GM12878 (cell line): Measurements from ENCODE around the gene PAX4. TPM values are rescaled to one million over a fixed set of nuclear protein-coding genes. Genes with fewer than 3 reads are reported as not detected.

Experiments
- ATAC-seq: fragments of 200-7000 bp; cut with Tn5 transposase; 3 replicates; pipeline ENCODE4 v1.9.1; 2020; ENCODE audit warnings: mild to moderate bottlenecking, moderate library complexity
- BruUV-seq: library from RNA; stranded (reverse); fragments of 400-500 nt; replicated peaks from 2 replicates; lab custom pipeline; 2021; lab: Mats Ljungman, UMichigan
- CTCF ChIA-PET: fragments of 300-600 bp; sonication (Branson Sonifier 250); formaldehyde crosslinking; extraction: SDS; loops from one replicate; lab custom pipeline; 2021; ENCODE audit warnings: inconsistent platforms; lab: Yijun Ruan, JAX
- POLR2A ChIA-PET: fragments of 350-600 bp; formaldehyde crosslinking; extraction: SDS; loops from one replicate; lab custom pipeline; 2021; ENCODE audit warnings: inconsistent platforms; lab: Charles Lee
- RAD21 ChIA-PET: fragments of 300-600 bp; sonication (Branson Sonifier 250); formaldehyde crosslinking; loops from one replicate; lab custom pipeline; 2023; ENCODE audit warnings: antibody characterized with exemption; ENCODE audit not compliant: unreplicated experiment; lab: Charles Lee
- SMC1A ChIA-PET: fragments of 300-600 bp; sonication (Branson Sonifier 250); formaldehyde crosslinking; loops from one replicate; lab custom pipeline; 2023; ENCODE audit not compliant: unreplicated experiment, uncharacterized antibody; lab: Charles Lee
- DNase-seq: peaks from one replicate; pipeline ENCODE4 v3.0.0-alpha.2; 2011; ENCODE audit warnings: low read depth, low spot score
- FAIRE-seq: peaks from 3 replicates; lab custom pipeline; 2011; peaks lifted over from hg19 to GRCh38; lab: Jason Lieb, UNC
- H2AFZ ChIP-seq: 2 replicates; pipeline ENCODE4 v1.6.0; 2011; ENCODE audit warnings: low read depth, low read length, control low read depth; ENCODE audit not compliant: control insufficient read depth
- H3K27ac ChIP-seq: 2 replicates; pipeline ENCODE4 v1.5.1; 2011; ENCODE audit warnings: control low read depth; ENCODE audit not compliant: control insufficient read depth, insufficient read depth
- H3K27me3 ChIP-seq, 2 experiments: replicated peaks in 1 of 2; 2 replicates each; pipeline versions ENCODE4 v1.6.0 to v1.6.1; 2011; ENCODE audit warnings: low read length in 1 of 2; ENCODE audit not compliant: control insufficient read depth in 2 of 2, insufficient read depth in 2 of 2
- H3K36me3 ChIP-seq, 2 experiments: 2 replicates each; pipeline ENCODE4 v1.5.1; 2011; ENCODE audit warnings: low read length in 1 of 2; ENCODE audit not compliant: control insufficient read depth in 2 of 2, insufficient read depth in 2 of 2
- H3K4me1 ChIP-seq: 2 replicates; pipeline ENCODE4 v1.6.1; 2011; ENCODE audit warnings: mild to moderate bottlenecking, low read length, moderate library complexity, mixed read lengths; ENCODE audit not compliant: control insufficient read depth, insufficient read depth
- H3K4me2 ChIP-seq: 2 replicates; pipeline ENCODE4 v1.6.0; 2011; ENCODE audit warnings: control low read depth; ENCODE audit not compliant: control insufficient read depth, insufficient read depth
- H3K4me3 ChIP-seq: fragments of 200-600 bp; sonication (generic); 2 replicates; pipeline ENCODE4 v1.5.1; 2016
- H3K79me2 ChIP-seq: 2 replicates; pipeline ENCODE4 v1.6.0; 2011; ENCODE audit warnings: low read length; ENCODE audit not compliant: control insufficient read depth, insufficient read depth
- H3K9ac ChIP-seq: 2 replicates; pipeline ENCODE4 v1.8.0; 2011; ENCODE audit warnings: low read length, control low read depth, mixed read lengths; ENCODE audit not compliant: control insufficient read depth, insufficient read depth
- H3K9me3 ChIP-seq: replicated peaks from 3 replicates; pipeline ENCODE4 v1.5.1; 2011; ENCODE audit warnings: mild to moderate bottlenecking, low read length; ENCODE audit not compliant: control insufficient read depth, insufficient read depth
- H4K20me1 ChIP-seq: 2 replicates; pipeline ENCODE4 v1.6.0; 2011; ENCODE audit not compliant: control insufficient read depth, insufficient read depth
- ASH2L ChIP-seq: fragments of 300-600, 200-600 bp; sonication (generic); IDR thresholded peaks from 2 replicates; pipeline ENCODE4 v1.6.1; 2017; ENCODE audit warnings: low read depth, mild to moderate bottlenecking, borderline replicate concordance
- CBX5 ChIP-seq: sonication (generic); IDR thresholded peaks from 2 replicates; pipeline ENCODE4 v1.6.1; 2016; ENCODE audit warnings: low read depth, moderate library complexity, mild to moderate bottlenecking, inconsistent platforms
- CEBPB ChIP-seq, 2 experiments: fragments of 150-350 bp in 1 of 2; IDR thresholded peaks; 2 replicates each; pipeline ENCODE4 v1.6.1; 2012 to 2014; ENCODE audit warnings: low read depth in 2 of 2, low read length in 2 of 2, borderline replicate concordance in 1 of 2, inconsistent platforms in 1 of 2
- CREB1 ChIP-seq: IDR thresholded peaks from 2 replicates; pipeline ENCODE4 v1.6.1; 2012; ENCODE audit warnings: low read depth, mild to moderate bottlenecking, inconsistent platforms
- PAX8 ChIP-seq: fragments of 450-650 bp; IDR thresholded peaks from 2 replicates; pipeline ENCODE4 v1.6.1; 2017; ENCODE audit warnings: mild to moderate bottlenecking, moderate library complexity
- SMARCA5 ChIP-seq: fragments of 450-650 bp; IDR thresholded peaks from 2 replicates; pipeline ENCODE4 v1.6.1; 2017; ENCODE audit warnings: mild to moderate bottlenecking
- SPI1 ChIP-seq: IDR thresholded peaks from 2 replicates; pipeline ENCODE4 v1.6.1; 2011; ENCODE audit warnings: low read depth, mild to moderate bottlenecking, low read length, moderate library complexity, borderline replicate concordance; ENCODE audit not compliant: insufficient read depth
- USF2 ChIP-seq: IDR thresholded peaks from 2 replicates; pipeline ENCODE4 v1.6.1; 2011; ENCODE audit warnings: low read depth, low read length, improper control_type of control experiment, borderline replicate concordance
- ZNF384 ChIP-seq: IDR thresholded peaks from 2 replicates; pipeline ENCODE4 v1.6.1; 2012; ENCODE audit warnings: low read depth, mild to moderate bottlenecking, low read length, improper control_type of control experiment, borderline replicate concordance
- WGBS: methylation state at CpG from one replicate; pipeline ENCODE4 v1.1.6; 2016; ENCODE audit warnings: low lambda C conversion rate; ENCODE audit not compliant: insufficient replicate concordance, insufficient coverage; ENCODE audit errors: missing lambda C conversion rate; 5-methylcytosine and 5-hydroxymethylcytosine counted together
- in situ Hi-C: fragments of 300-500 bp; cut with MboI; formaldehyde crosslinking; loops from 9 replicates; pipeline ENCODE4 v1.14.3; 2018; ENCODE audit warnings: mixed read lengths
- intact Hi-C: fragments of 100-400 bp; cut with micrococcal nuclease; formaldehyde crosslinking; loops from one replicate; pipeline ENCODE4 v1.14.2; 2022; ENCODE audit not compliant: unreplicated experiment
- polyA plus RNA-seq, 11 experiments: library from polyadenylated mRNA; depleted of rRNA in 4 of 11; unstranded in 6 of 11; stranded (reverse) in 5 of 11; fragments of >200 nt; fragmentation: Nextera tagmentation in 4 of 11; fragmentation: Illumina TruSeq in 1 of 11; extraction: Ambion mirVana in 4 of 11; extraction: Trizol in 1 of 11; gene quantifications; 1 replicate in 1 of 11; 2 replicates in 10 of 11; pipeline versions ENCODE4 v1.2.1 to v1.2.3, GENCODE V29; 2011 to 2016; ENCODE audit warnings: inconsistent platforms in 2 of 11, missing spikeins in 2 of 11, low read depth in 1 of 11
- total RNA-seq, 4 experiments: library from RNA; depleted of rRNA in 3 of 4; stranded (reverse); fragments of >200 nt in 3 of 4; fragmentation: Illumina TruSeq in 1 of 4; extraction: Trizol in 1 of 4; gene quantifications; 2 replicates each; pipeline versions ENCODE4 v1.2.1 to v1.2.3, GENCODE V29; 2013 to 2021
- TF ChIP-seq, protein P1 (sequence below): fragments of 450-650 bp; IDR thresholded peaks from 2 replicates; pipeline ENCODE4 v1.6.1; 2017; ENCODE audit warnings: mild to moderate bottlenecking, low read depth, inconsistent platforms; ENCODE audit not compliant: poor library complexity, severe bottlenecking

The PAX4 gene
- total and polyA plus RNA-seq, 10 of the 15 experiments (the other 5 are each of a cell fraction or from before 2014, with no cell fraction given): 0.27 TPM; not detected in 9

DNA sequence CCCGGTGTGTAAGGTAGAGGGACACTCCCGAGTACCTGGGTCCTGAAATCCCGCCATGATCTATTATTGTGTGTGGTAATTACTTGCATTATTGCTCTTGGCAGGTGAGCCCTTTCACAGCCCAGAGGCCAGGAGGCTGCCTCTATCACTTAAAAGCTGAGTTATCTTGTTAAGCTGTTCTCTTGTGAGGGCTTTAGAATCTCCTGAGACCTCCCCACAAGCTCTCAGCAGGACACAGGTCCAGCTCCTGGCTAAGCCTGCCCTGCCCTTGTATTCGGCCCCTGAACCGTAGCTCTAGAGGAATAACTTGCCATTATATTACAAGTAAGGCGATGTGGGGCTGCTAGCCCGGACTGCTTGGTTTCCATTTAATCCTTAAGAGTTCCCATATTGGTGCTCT, 48.0 kb upstream of the PAX4 start (continued):
- TF ChIP-seq, protein P1, sequence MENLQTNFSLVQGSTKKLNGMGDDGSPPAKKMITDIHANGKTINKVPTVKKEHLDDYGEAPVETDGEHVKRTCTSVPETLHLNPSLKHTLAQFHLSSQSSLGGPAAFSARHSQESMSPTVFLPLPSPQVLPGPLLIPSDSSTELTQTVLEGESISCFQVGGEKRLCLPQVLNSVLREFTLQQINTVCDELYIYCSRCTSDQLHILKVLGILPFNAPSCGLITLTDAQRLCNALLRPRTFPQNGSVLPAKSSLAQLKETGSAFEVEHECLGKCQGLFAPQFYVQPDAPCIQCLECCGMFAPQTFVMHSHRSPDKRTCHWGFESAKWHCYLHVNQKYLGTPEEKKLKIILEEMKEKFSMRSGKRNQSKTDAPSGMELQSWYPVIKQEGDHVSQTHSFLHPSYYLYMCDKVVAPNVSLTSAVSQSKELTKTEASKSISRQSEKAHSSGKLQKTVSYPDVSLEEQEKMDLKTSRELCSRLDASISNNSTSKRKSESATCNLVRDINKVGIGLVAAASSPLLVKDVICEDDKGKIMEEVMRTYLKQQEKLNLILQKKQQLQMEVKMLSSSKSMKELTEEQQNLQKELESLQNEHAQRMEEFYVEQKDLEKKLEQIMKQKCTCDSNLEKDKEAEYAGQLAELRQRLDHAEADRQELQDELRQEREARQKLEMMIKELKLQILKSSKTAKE: no peak
- TF ChIP-seq SMARCA5 (no peak), PAX8 (no peak), ASH2L (no peak)

- POLR2A ChIA-PET: no interaction called here
- H3K4me1 ChIP-seq: peaks cover 8% of the 10 kb centered on the region
- H3K4me2 ChIP-seq: peak overlapping the region; percentile 12; the same call in 1 of the 2 replicates
- H3K4me3 ChIP-seq: no peak overlapping the region
- intact Hi-C loops (no loop called here), in situ Hi-C loops (no loop called here)
- FAIRE-seq (no peak), ATAC-seq (no peak), DNase-seq (no peak)
- no peaks in the 10 kb centered on the region for H3K27me3 ChIP-seq
- RAD21 ChIA-PET: interaction anchor here (1.0 kb wide), 1 partner anchor 8 kb away, joined by 3 read pairs; no protein-coding TSS in a partner anchor
- TF ChIP-seq ZNF384 (no peak), USF2 (no peak), CBX5 (no peak), SPI1 (peak; percentile 31; the same call in 1 of the 2 replicates), CREB1 (no peak), CEBPB (IDR thresholded peaks at IDR 0.05; ENCODE audit: borderline replicate concordance in 1 of 2, low read depth in 2 of 2, low read length in 2 of 2) (no peak)
- H2AFZ ChIP-seq: no peak overlapping the region
- H3K36me3 ChIP-seq: peaks cover 3 to 33% of the 10 kb centered on the region in 2 experiments; a peak in 3 of 4 replicates
- H3K79me2 ChIP-seq: peaks cover 97% of the 10 kb centered on the region
- H3K27ac ChIP-seq: no peak overlapping the region
- SMC1A ChIA-PET: interaction anchor here (1.0 kb wide), 1 partner anchor 25 kb away, joined by 3 read pairs; no protein-coding TSS in a partner anchor
- BruUV-seq: no TSS peak
- WGBS: 100% methylated on average over 3 of the region's 3 CpGs
- no peaks in the 10 kb centered on the region for H3K9me3 ChIP-seq
- CTCF ChIA-PET: no interaction called here
- H3K9ac ChIP-seq: peak overlapping the region; percentile 16; the same call in 1 of the 2 replicates
- peaks cover 5% of the 10 kb centered on the region for H4K20me1 ChIP-seq
These were observed 41.2 kb upstream of the PAX4 start for GRCh38 chr7:127658970-127659630.
